ENCODE measurements around the gene NRG3.

NRG3 gene

GRCh38 chr10:82505009-82505408 lies 630.0 kb downstream of the NRG3 start:
- DNase-seq = no peak

GRCh38 chr10:82506680-82507376 lies 631.8 kb downstream of the NRG3 start:
- no peak for DNase-seq

GRCh38 chr10:82515256-82515655 lies 640.3 kb downstream of the NRG3 start:
- no peak for DNase-seq

- no peak for DNase-seq
Measured at GRCh38 chr10:82529062-82529461, 654.1 kb downstream of the NRG3 start.

- no peak for DNase-seq
Measured at GRCh38 chr10:82535457-82535856, 660.5 kb downstream of the NRG3 start.

GRCh38 chr10:82536668-82537067 lies 661.7 kb downstream of the NRG3 start:
- DNase-seq = no peak

- DNase-seq = no peak
Measured at GRCh38 chr10:82538272-82538671, 663.3 kb downstream of the NRG3 start.

GRCh38 chr10:82543631-82544030 lies 668.6 kb downstream of the NRG3 start:
- DNase-seq = no peak

- DNase-seq = no peak
Measured at GRCh38 chr10:82544377-82544776, 669.4 kb downstream of the NRG3 start.

GRCh38 chr10:82551506-82551905 lies 676.5 kb downstream of the NRG3 start:
- DNase-seq = no peak

GRCh38 chr10:82552267-82552666 lies 677.3 kb downstream of the NRG3 start:
- no peak for DNase-seq

GRCh38 chr10:82554381-82554780 lies 679.4 kb downstream of the NRG3 start:
- DNase-seq = no peak

GRCh38 chr10:82558014-82558607 lies 683.1 kb downstream of the NRG3 start:
- no peak for DNase-seq

GRCh38 chr10:82564353-82565196 lies 689.6 kb downstream of the NRG3 start:
- DNase-seq = no peak

- DNase-seq = no peak
Measured at GRCh38 chr10:82565197-82565575, 690.2 kb downstream of the NRG3 start.

- no peak for DNase-seq
Measured at GRCh38 chr10:82572744-82573143, 697.8 kb downstream of the NRG3 start.

GRCh38 chr10:82574081-82574480 lies 699.1 kb downstream of the NRG3 start:
- DNase-seq = no peak

- DNase-seq = no peak
Measured at GRCh38 chr10:82575318-82575717, 700.3 kb downstream of the NRG3 start.

- no peak for DNase-seq
Measured at GRCh38 chr10:82576093-82576492, 701.1 kb downstream of the NRG3 start.

- no peak for DNase-seq
Measured at GRCh38 chr10:82581940-82582339, 706.9 kb downstream of the NRG3 start.

- no peak for DNase-seq
Measured at GRCh38 chr10:82591421-82591820, 716.4 kb downstream of the NRG3 start.

GRCh38 chr10:82597840-82598239 lies 722.8 kb downstream of the NRG3 start:
- DNase-seq = no peak

- DNase-seq = no peak
Measured at GRCh38 chr10:82609845-82610244, 734.9 kb downstream of the NRG3 start.

GRCh38 chr10:82618007-82618406 lies 743.0 kb downstream of the NRG3 start:
- no peak for DNase-seq
